ENCODE measurements around the gene LHFPL6. TPM values are rescaled to one million over a fixed set of nuclear protein-coding genes. Genes with fewer than 3 reads are reported as not detected.

The LHFPL6 gene
- total and polyA plus RNA-seq, 9 of the 15 experiments (the other 6 are each of a cell fraction or from before 2014, with no cell fraction given): 0.18 TPM; not detected in 8

DNA sequence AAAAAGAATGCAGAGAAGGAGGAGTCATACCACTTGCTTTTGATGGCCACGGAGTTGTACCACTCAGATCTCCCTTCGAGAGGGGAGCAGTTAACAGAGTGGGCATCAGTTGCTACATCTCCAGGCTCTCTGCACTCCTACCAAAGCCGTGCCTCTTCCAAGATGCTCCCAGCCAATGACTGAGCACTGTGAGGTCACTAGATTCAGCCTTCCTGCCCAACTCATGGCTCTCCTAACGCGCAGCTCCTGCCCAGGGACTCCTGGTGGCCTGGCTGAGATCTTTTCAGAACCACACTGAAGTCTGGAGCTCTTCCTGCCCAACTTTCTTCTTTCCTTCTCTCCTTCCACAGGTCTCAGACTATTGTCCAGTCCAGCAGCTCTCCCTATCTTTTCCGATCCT lies 66.7 kb downstream of the LHFPL6 start:
- no peak overlapping the region for H3K9ac ChIP-seq (ENCODE audit: insufficient read depth in 1 of 2, low read depth in 2 of 2, low read length in 2 of 2)
- no peaks in the 10 kb centered on the region for H3K9me3 ChIP-seq (replicated peaks; ENCODE audit: control insufficient read depth, insufficient read depth, low read depth, low read length)
- H3K9me1 ChIP-seq (ENCODE audit: control insufficient read depth, insufficient read depth, low read length): no peaks in the 10 kb centered on the region
- H4K20me1 ChIP-seq (replicated peaks; ENCODE audit: control insufficient read depth, insufficient read depth, low read length): no peaks in the 10 kb centered on the region
- FAIRE-seq: no peak
- H2AFZ ChIP-seq (ENCODE audit: low read depth, low read length): no peak overlapping the region
- ChIA-PET POLR2A (no interaction called here), CTCF (ENCODE audit: low intra/inter-chr PET ratio) (no interaction called here)
- intact Hi-C loops (cut with micrococcal nuclease) (no loop called here), in situ Hi-C loops (cut with MboI) (no loop called here)
- no peak overlapping the region for H3K4me2 ChIP-seq (ENCODE audit: insufficient read depth, low read length)
- H3K27ac ChIP-seq (ENCODE audit: extremely low read depth, low read depth, low read length): no peak overlapping the region
- DNase-seq (ENCODE audit: extremely low read depth in 1 of 4, low spot score in 3 of 4): no peak
- 0% methylated on average over 5 of the region's 6 CpGs for WGBS (ENCODE audit: insufficient coverage, low coverage, missing lambda C conversion rate)
- no peaks in the 10 kb centered on the region for H3K27me3 ChIP-seq (ENCODE audit: control insufficient read depth in 2 of 2, insufficient read depth in 2 of 2, low read length in 2 of 2)
- no peaks in the 10 kb centered on the region for H3K36me3 ChIP-seq (ENCODE audit: control insufficient read depth, insufficient read depth, low read length)
- no peak overlapping the region for H3K4me3 ChIP-seq
- BruUV-seq (replicated peaks): no TSS peak
- H3K4me1 ChIP-seq (replicated peaks in 1 of 2; ENCODE audit: control insufficient read depth in 2 of 2, insufficient read depth in 2 of 2, low read length in 2 of 2): no peaks in the 10 kb centered on the region
- no peaks in the 10 kb centered on the region for H3K79me2 ChIP-seq (ENCODE audit: control insufficient read depth, insufficient read depth, low read length)
- no peak for ATAC-seq
- TF ChIP-seq PURB (CRISPR knock-in tag; IDR thresholded peaks at IDR 0.05; ENCODE audit: low read depth): no peak
- TF ChIP-seq ZFP1 (CRISPR knock-in tag; IDR thresholded peaks at IDR 0.05): no peak
- TF ChIP-seq RBM39 (optimal IDR thresholded peaks at IDR 0.05; ENCODE audit: low read depth, low read length): no peak
- no peak for TF ChIP-seq ZNF232 (CRISPR knock-in tag; IDR thresholded peaks at IDR 0.05)
- no peak for TF ChIP-seq DIDO1 (tag; IDR thresholded peaks at IDR 0.05; ENCODE audit: low read depth)
- no peak for TF ChIP-seq KDM1A (IDR thresholded peaks at IDR 0.05)
- TF ChIP-seq ZFX (CRISPR knock-in tag; IDR thresholded peaks at IDR 0.05): no peak
- TF ChIP-seq, protein P1, sequence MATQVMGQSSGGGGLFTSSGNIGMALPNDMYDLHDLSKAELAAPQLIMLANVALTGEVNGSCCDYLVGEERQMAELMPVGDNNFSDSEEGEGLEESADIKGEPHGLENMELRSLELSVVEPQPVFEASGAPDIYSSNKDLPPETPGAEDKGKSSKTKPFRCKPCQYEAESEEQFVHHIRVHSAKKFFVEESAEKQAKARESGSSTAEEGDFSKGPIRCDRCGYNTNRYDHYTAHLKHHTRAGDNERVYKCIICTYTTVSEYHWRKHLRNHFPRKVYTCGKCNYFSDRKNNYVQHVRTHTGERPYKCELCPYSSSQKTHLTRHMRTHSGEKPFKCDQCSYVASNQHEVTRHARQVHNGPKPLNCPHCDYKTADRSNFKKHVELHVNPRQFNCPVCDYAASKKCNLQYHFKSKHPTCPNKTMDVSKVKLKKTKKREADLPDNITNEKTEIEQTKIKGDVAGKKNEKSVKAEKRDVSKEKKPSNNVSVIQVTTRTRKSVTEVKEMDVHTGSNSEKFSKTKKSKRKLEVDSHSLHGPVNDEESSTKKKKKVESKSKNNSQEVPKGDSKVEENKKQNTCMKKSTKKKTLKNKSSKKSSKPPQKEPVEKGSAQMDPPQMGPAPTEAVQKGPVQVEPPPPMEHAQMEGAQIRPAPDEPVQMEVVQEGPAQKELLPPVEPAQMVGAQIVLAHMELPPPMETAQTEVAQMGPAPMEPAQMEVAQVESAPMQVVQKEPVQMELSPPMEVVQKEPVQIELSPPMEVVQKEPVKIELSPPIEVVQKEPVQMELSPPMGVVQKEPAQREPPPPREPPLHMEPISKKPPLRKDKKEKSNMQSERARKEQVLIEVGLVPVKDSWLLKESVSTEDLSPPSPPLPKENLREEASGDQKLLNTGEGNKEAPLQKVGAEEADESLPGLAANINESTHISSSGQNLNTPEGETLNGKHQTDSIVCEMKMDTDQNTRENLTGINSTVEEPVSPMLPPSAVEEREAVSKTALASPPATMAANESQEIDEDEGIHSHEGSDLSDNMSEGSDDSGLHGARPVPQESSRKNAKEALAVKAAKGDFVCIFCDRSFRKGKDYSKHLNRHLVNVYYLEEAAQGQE (IDR thresholded peaks at IDR 0.05; ENCODE audit: borderline replicate concordance): no peak
- TF ChIP-seq, protein P1 (CRISPR knock-in tag; IDR thresholded peaks at IDR 0.05; ENCODE audit: low read depth): no peak
- no peak for TF ChIP-seq ZNF561 (CRISPR knock-in tag; conservative IDR thresholded peaks at IDR 0.05)
- no peak for TF ChIP-seq E2F8 (IDR thresholded peaks at IDR 0.05; ENCODE audit: low read depth, partially characterized antibody)
- TF ChIP-seq MTA2 (IDR thresholded peaks at IDR 0.05; ENCODE audit: low read depth): no peak
- TF ChIP-seq ZNF175 (CRISPR knock-in tag; IDR thresholded peaks at IDR 0.05; ENCODE audit: low read depth): no peak
- no peak for TF ChIP-seq MXI1 (IDR thresholded peaks at IDR 0.05; ENCODE audit: low read depth, low read length)
- TF ChIP-seq ZNF143 (CRISPR knock-in tag; IDR thresholded peaks at IDR 0.05): no peak
